Measurements from ENCODE around the gene TGFB1. TPM values are rescaled to one million over a fixed set of nuclear protein-coding genes. Genes with fewer than 3 reads are reported as not detected.

Gene TGFB1
- total and polyA plus RNA-seq, 2 of the 13 experiments (the other 11 are each of a cell fraction or from before 2014, with no cell fraction given): 4.1 to 5.4 TPM

GRCh38 chr19:41323023-41323422, 30.7 kb downstream of the TGFB1 start (continued):
- TF ChIP-seq ZNF569 (CRISPR knock-in tag; IDR thresholded peaks at IDR 0.05; ENCODE audit: borderline replicate concordance) (no peak), CTCF (CRISPR knock-in tag; IDR thresholded peaks at IDR 0.05) (peak; percentile 43), FOXJ3 (CRISPR knock-in tag; IDR thresholded peaks at IDR 0.05; ENCODE audit: borderline replicate concordance) (no peak), IRF2 (CRISPR knock-in tag; IDR thresholded peaks at IDR 0.05) (no peak; the same call in 1 of the 2 replicates), ATF1 (CRISPR knock-in tag; IDR thresholded peaks at IDR 0.05) (no peak), HDAC6 (IDR thresholded peaks at IDR 0.05; ENCODE audit: low read depth, low read length) (no peak), FOXP4 (CRISPR knock-in tag; IDR thresholded peaks at IDR 0.05) (peak; percentile 42; the same call in 1 of the 2 replicates), ZNF777 (CRISPR knock-in tag; IDR thresholded peaks at IDR 0.05) (no peak), SUZ12 (IDR thresholded peaks at IDR 0.05; ENCODE audit: low read depth, low read length) (no peak), ATF6 (CRISPR knock-in tag; conservative IDR thresholded peaks at IDR 0.05) (no peak), ARID3A (IDR thresholded peaks at IDR 0.05; ENCODE audit: low read depth, low read length) (no peak), ZNF562 (CRISPR knock-in tag; IDR thresholded peaks at IDR 0.05; ENCODE audit: borderline replicate concordance) (no peak), ZSCAN22 (CRISPR knock-in tag; IDR thresholded peaks at IDR 0.05) (no peak), ZSCAN21 (CRISPR knock-in tag; IDR thresholded peaks at IDR 0.05; ENCODE audit: borderline replicate concordance) (no peak)

Data from HepG2 (cell line).